OCI-LY1 (cell line): ENCODE data around the gene TRRAP.

Experiments used
- H2AFZ ChIP-seq: fragments of 200-600 bp; sonication (generic), shearing (Covaris generic); 2 replicates; pipeline ENCODE4 v1.6.0; 2014; ENCODE audit warnings: antibody characterized with exemption, mild to moderate bottlenecking, low read length
- H3F3A ChIP-seq: fragments of 200-600 bp; sonication (generic), shearing (Covaris generic); 2 replicates; pipeline ENCODE4 v1.6.0; 2014; ENCODE audit warnings: mild to moderate bottlenecking, antibody characterized with exemption, low read length, moderate library complexity; ENCODE audit not compliant: insufficient read depth
- H3K27ac ChIP-seq: fragments of 200-600 bp; sonication (generic); 2 replicates; pipeline ENCODE4 v1.5.1; 2014; ENCODE audit warnings: low read length, mixed run types, mild to moderate bottlenecking, low read depth; ENCODE audit not compliant: poor library complexity, severe bottlenecking
- H3K27me3 ChIP-seq: fragments of 200-600 bp; sonication (generic); 2 replicates; pipeline ENCODE4 v1.6.0; 2014; ENCODE audit warnings: antibody characterized with exemption, mild to moderate bottlenecking, low read length, moderate library complexity; ENCODE audit not compliant: insufficient read depth
- H3K36me3 ChIP-seq: fragments of 200-600 bp; sonication (generic); 2 replicates; pipeline ENCODE4 v1.6.1; 2014; ENCODE audit warnings: mild to moderate bottlenecking, antibody characterized with exemption, low read length, moderate library complexity, mixed read lengths; ENCODE audit not compliant: insufficient read depth
- H3K4me1 ChIP-seq: fragments of 200-600 bp; sonication (generic); 2 replicates; pipeline ENCODE4 v1.5.1; 2014; ENCODE audit warnings: mild to moderate bottlenecking, low read length, moderate library complexity; ENCODE audit not compliant: insufficient read depth, severe bottlenecking
- H3K4me2 ChIP-seq: fragments of 200-600 bp; sonication (generic), shearing (Covaris generic); 2 replicates; pipeline ENCODE4 v1.6.1; 2014; ENCODE audit warnings: low read length
- H3K4me3 ChIP-seq: fragments of 200-600 bp; sonication (generic); 2 replicates; pipeline ENCODE4 v1.5.1; 2014; ENCODE audit warnings: low read length, low read depth, mild to moderate bottlenecking, mixed read lengths; ENCODE audit not compliant: poor library complexity, severe bottlenecking
- H3K79me2 ChIP-seq: fragments of 200-600 bp; shearing (Covaris generic); 2 replicates; pipeline ENCODE4 v1.6.1; 2016; ENCODE audit warnings: mixed run types, low read length, mixed read lengths; ENCODE audit not compliant: insufficient read depth
- H3K9ac ChIP-seq: fragments of 200-600 bp; sonication (generic), shearing (Covaris generic); 2 replicates; pipeline ENCODE4 v1.6.1; 2014; ENCODE audit warnings: mild to moderate bottlenecking, low read length, mixed read lengths
- H3K9me2 ChIP-seq: fragments of 200-600 bp; sonication (generic), shearing (Covaris generic); 2 replicates; pipeline ENCODE4 v1.6.1; 2014; ENCODE audit warnings: low read depth, mild to moderate bottlenecking, low read length, mixed read lengths
- H3K9me3 ChIP-seq: fragments of 200-600 bp; shearing (Covaris generic); 2 replicates; pipeline ENCODE4 v1.6.1; 2014; ENCODE audit warnings: low read length, mixed read lengths
- H4K20me1 ChIP-seq: fragments of 200-600 bp; sonication (generic), shearing (Covaris generic); 2 replicates; pipeline ENCODE4 v1.6.0; 2016; ENCODE audit warnings: mild to moderate bottlenecking, low read length; ENCODE audit not compliant: insufficient read depth
- EZH2 ChIP-seq: fragments of 200-600 bp; sonication (generic), shearing (Covaris generic); IDR thresholded peaks from 2 replicates; pipeline ENCODE4 v1.8.0; 2017; ENCODE audit warnings: borderline replicate concordance, mixed run types, mild to moderate bottlenecking, antibody characterized with exemption, low read length, moderate library complexity, mixed read lengths
- TF ChIP-seq, protein P1 (sequence below): fragments of 200-600 bp; sonication (generic), shearing (Covaris generic); IDR thresholded peaks from 2 replicates; pipeline ENCODE4 v1.5.1; 2017; ENCODE audit warnings: mild to moderate bottlenecking, antibody characterized with exemption, low read length, moderate library complexity, mixed read lengths

TRRAP gene

DNA sequence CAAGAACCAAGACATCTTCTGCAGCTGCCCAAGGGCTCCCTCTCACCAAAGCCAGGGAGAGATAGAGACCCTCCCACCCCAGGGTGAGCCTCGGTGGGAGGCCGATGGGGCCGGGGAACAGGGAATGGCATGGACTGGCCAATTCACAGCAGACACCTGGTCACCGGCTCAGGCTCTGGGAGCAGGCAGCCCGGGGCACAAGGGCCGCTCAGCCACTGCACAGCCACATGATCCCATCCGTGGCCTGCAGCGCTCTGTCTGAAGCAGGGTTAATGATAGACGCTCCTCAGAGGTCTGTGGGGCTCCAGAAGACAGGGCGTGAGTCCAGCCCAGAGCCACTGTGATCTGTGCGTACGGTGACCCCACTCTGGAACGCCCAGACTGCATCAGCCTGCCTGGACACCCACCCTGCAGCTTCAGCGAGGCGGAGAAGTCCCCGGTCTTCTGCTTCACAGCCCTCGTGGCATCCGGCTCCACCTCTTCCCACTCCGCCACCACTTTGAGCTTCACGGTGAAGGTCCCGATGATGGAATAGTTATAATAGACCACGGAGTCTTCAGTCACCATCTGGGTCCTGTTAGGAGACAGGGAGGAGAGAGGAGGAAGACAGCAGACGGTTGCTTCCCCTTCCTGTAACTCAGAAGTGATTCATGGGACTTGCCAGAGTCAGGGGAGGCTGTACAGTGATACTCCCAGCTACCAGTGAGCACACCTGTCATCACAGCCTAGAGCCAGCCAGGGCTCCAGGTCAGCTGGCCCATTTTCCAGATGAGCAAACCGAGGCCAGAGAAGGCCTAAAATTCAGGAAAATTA lies 22.5 kb upstream of the TRRAP start:
- no peaks in the 10 kb centered on the region for H3K9me2 ChIP-seq
- H3K9ac ChIP-seq = no peak overlapping the region
- no peak overlapping the region for H3K27ac ChIP-seq
- H3K27me3 ChIP-seq = peaks cover 7% of the 10 kb centered on the region; the same call in 1 of the 2 replicates
- H3F3A ChIP-seq = no peaks in the 10 kb centered on the region
- no peaks in the 10 kb centered on the region for H3K4me1 ChIP-seq
- H4K20me1 ChIP-seq = no peaks in the 10 kb centered on the region
- no peak overlapping the region for H3K4me2 ChIP-seq
- no peak overlapping the region for H3K4me3 ChIP-seq
- no peaks in the 10 kb centered on the region for H3K36me3 ChIP-seq
- TF ChIP-seq, protein P1, sequence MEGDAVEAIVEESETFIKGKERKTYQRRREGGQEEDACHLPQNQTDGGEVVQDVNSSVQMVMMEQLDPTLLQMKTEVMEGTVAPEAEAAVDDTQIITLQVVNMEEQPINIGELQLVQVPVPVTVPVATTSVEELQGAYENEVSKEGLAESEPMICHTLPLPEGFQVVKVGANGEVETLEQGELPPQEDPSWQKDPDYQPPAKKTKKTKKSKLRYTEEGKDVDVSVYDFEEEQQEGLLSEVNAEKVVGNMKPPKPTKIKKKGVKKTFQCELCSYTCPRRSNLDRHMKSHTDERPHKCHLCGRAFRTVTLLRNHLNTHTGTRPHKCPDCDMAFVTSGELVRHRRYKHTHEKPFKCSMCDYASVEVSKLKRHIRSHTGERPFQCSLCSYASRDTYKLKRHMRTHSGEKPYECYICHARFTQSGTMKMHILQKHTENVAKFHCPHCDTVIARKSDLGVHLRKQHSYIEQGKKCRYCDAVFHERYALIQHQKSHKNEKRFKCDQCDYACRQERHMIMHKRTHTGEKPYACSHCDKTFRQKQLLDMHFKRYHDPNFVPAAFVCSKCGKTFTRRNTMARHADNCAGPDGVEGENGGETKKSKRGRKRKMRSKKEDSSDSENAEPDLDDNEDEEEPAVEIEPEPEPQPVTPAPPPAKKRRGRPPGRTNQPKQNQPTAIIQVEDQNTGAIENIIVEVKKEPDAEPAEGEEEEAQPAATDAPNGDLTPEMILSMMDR = no peak
- no peaks in the 10 kb centered on the region for H3K9me3 ChIP-seq
- no peaks in the 10 kb centered on the region for H3K79me2 ChIP-seq
- H2AFZ ChIP-seq = no peak overlapping the region

DNA sequence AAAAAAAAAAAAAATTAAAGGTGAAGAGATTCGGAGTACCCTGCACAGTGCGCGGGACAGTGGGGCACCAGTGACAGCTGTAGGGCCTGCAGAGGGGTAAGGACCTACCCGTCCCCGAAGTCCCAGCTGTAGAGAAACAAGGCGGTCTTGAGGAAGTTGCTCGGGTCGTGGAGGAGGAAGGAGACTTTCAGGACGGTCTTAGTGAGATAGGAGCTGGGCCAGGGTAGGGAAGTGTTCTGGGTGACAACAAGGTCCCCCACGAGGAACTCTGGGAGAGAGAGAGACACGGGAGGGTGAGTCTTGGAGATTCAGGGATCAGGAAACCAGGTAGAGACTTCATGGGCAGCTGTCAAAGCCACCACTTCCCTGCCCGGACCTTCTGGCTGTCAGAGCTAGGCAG lies 18.3 kb upstream of the TRRAP start:
- Histone ChIP-seq H3K9me3 (no peaks in the 10 kb centered on the region), H4K20me1 (no peaks in the 10 kb centered on the region), H3K27me3 (peaks cover 9% of the 10 kb centered on the region), H3K9ac (no peak overlapping the region), H3K79me2 (no peaks in the 10 kb centered on the region), H3K27ac (no peak overlapping the region), H3K4me1 (no peaks in the 10 kb centered on the region), H2AFZ (no peak overlapping the region), H3K9me2 (no peaks in the 10 kb centered on the region), H3F3A (no peaks in the 10 kb centered on the region), H3K4me3 (no peak overlapping the region), H3K36me3 (no peaks in the 10 kb centered on the region), H3K4me2 (no peak overlapping the region)
- TF ChIP-seq EZH2 = no peak
- TF ChIP-seq, protein P1 = no peak

DNA sequence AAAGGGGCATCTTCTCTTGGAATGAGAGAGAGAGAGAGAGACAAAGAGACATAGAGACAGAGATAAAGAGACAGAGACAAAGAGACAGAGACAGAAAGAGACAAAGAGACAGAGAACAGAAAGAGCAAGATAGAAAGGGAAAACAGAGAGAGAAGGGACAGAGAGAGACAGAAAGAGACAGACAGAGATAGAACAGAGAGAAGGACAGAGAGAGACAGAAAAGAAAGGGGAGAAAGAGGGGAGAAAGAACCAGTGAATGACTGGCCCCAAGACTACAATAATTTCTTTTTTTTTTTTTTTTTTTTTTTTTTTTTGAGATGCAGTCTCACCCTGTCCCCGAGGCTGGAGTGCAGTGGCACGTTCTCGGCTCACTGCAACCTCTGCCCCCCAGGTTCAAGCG lies 16.1 kb upstream of the TRRAP start:
- no peaks in the 10 kb centered on the region for H3K9me2 ChIP-seq
- H3K36me3 ChIP-seq = no peaks in the 10 kb centered on the region
- H3K4me2 ChIP-seq = no peak overlapping the region
- H3K27ac ChIP-seq = no peak overlapping the region
- H3K4me3 ChIP-seq = no peak overlapping the region
- H3K4me1 ChIP-seq = no peaks in the 10 kb centered on the region
- no peaks in the 10 kb centered on the region for H3F3A ChIP-seq
- H2AFZ ChIP-seq = no peak overlapping the region
- H4K20me1 ChIP-seq = no peaks in the 10 kb centered on the region
- no peaks in the 10 kb centered on the region for H3K9me3 ChIP-seq
- H3K79me2 ChIP-seq = no peaks in the 10 kb centered on the region
- TF ChIP-seq, protein P1 = no peak
- TF ChIP-seq EZH2 = no peak
- no peak overlapping the region for H3K9ac ChIP-seq
- peaks cover 10% of the 10 kb centered on the region for H3K27me3 ChIP-seq
